ENCODE measurements around the gene ACOT8.

ACOT8 gene

DNA sequence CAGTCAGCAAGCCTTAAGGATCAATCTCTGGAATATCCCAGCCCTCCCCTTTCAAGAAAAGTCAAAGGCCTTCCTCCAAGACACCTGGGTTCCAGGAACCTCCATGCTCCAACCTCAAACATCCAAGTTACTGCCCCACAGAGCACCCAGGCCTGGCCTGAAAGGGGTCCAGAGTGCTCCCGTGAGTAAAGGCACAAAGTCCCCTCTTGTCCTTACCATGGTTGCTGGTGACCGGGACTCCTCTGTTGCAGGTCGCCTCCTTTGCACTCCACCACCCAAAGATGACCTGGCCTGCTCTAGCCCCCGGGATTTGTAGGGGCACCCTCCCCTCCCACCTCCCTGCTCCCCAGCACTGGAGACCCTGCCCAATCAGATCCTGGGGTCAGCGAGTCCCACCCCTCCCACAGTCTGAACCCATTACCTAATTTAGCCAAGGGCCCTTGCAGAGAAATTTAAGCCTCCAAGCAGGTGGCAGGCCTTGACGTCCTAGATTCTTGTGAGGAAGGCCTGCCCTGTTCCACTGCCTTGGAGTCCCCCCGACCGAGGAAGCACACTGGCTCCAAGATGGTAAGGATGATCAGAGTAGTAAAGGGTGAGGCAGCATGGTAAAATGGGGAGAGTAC is 30.1 kb downstream of the ACOT8 start, which contains the start of gene TNNC2:
TSS of gene TNNC2 (minus strand) at position 283 of the 623 bp plus-strand sequence. CDS start at position 219, 64 bp downstream.
- no peak within 1 kb of the TSS for H3K4me3 ChIP-seq (ENCODE audit: low read depth, low read length)
- TF ChIP-seq, protein P1, sequence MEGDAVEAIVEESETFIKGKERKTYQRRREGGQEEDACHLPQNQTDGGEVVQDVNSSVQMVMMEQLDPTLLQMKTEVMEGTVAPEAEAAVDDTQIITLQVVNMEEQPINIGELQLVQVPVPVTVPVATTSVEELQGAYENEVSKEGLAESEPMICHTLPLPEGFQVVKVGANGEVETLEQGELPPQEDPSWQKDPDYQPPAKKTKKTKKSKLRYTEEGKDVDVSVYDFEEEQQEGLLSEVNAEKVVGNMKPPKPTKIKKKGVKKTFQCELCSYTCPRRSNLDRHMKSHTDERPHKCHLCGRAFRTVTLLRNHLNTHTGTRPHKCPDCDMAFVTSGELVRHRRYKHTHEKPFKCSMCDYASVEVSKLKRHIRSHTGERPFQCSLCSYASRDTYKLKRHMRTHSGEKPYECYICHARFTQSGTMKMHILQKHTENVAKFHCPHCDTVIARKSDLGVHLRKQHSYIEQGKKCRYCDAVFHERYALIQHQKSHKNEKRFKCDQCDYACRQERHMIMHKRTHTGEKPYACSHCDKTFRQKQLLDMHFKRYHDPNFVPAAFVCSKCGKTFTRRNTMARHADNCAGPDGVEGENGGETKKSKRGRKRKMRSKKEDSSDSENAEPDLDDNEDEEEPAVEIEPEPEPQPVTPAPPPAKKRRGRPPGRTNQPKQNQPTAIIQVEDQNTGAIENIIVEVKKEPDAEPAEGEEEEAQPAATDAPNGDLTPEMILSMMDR (IDR thresholded peaks at IDR 0.05; ENCODE audit: low read depth, low read length, missing control alignments), result no peak
- DNase-seq (ENCODE audit: low read depth), result no peak

DNA sequence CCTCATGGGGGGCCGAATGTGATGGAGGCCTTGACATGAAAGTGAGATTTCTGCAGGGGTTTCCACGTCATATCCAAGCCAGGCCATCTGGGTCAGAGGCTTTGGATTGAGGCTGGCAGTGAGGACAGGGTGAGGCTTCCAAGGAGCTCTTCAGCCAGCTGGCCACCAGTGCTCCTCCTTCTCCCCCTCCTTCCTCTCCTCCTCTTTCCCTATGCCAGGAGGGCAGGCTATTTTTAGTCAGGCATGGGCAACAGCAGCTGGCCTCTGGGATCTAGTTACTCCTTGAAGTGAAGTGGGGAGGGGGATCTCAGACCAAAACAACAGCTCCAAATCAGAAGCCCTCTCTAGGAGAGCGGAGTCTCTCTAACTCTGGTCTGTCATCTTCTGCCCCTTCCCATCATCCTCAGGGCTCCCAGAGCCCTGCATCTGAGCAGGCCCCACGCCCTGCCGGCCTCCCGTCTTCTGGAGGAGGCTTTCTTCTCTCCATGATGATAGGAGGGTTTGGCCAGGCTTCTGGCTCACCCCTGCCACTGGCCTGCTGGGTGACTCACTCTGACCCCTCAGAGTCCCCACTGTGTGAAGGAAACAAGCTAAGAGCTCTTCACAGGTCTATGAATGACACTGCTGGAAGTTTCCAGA is 30.7 kb downstream of the ACOT8 start:
- no peak for DNase-seq (ENCODE audit: low read depth)
- TF ChIP-seq, protein P1 (IDR thresholded peaks at IDR 0.05; ENCODE audit: low read depth, low read length, missing control alignments), result no peak

DNA sequence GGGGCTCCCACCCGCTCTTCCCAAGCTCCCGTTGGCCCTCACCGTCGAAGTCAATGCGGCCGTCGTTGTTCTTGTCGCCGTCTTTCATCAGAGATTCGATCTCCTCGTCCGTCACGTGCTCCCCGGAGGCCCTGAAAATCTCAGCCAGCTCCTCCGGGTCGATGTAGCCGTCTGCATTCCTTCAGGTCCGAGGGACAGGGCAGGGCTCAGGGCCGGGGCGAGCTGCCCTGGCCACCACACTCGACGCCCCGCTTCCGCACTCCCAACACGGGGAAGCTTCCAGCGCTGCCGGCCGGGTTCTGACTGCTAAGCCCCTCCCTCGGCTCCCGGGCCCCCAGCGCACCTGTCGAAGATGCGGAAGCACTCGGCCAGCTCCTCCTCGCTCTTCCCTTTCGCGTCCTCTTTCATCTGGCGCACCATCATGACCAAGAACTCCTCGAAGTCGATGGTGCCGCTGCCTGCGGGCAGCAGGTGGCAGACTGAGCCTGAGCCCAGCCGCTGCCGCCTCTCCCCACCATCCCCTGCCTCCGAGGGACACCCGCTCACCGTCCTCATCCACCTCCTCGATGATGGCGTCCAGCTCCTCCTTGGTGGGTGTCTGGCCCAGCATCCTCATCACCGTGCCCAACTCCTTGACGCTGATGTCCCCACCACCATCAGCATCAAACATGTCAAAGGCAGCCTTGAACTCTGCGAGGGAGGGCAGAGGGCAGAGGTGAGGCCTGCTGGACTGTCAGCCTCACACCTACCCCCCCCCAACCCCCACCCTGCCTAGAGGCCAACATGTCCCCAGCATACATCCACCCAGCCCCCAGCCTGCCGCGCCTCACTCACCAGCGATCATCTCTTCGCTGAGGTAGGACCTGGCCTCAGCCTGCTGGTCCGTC is 33.0 kb downstream of the ACOT8 start:
- TF ChIP-seq, protein P1 (IDR thresholded peaks at IDR 0.05; ENCODE audit: low read depth, low read length, missing control alignments), result peak; percentile 54
- H3K4me3 ChIP-seq (ENCODE audit: low read depth, low read length), result peak overlapping the region; percentile 23
- DNase-seq (ENCODE audit: low read depth), result no peak

More for the DNA sequence above, 30.7 kb downstream of the ACOT8 start:
- H3K4me3 ChIP-seq (ENCODE audit: low read depth, low read length), result no peak overlapping the region

DNA sequence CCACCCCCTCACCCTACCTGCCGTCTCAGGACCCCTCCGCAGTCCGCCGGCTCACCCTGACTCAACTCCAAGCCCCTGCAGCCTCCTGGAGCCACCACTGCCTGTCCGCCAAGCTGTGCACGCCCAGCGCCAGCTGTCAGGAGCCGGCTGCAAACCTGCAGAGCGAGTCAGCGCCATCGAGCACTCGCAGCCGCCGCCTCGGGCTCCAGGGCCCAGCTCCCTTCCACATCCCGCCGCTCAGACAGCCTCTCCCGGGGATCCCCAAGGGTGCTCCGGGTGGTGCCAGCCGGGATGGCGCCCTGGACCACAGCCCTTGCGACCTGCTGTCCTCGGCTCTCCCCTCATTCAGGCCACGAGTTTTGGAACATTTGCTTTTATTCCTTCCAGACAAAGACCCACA is 34.3 kb downstream of the ACOT8 start:
- TF ChIP-seq, protein P1 (IDR thresholded peaks at IDR 0.05; ENCODE audit: low read depth, low read length, missing control alignments), result no peak
- DNase-seq (ENCODE audit: low read depth), result no peak
- H3K4me3 ChIP-seq (ENCODE audit: low read depth, low read length), result no peak overlapping the region

DNA sequence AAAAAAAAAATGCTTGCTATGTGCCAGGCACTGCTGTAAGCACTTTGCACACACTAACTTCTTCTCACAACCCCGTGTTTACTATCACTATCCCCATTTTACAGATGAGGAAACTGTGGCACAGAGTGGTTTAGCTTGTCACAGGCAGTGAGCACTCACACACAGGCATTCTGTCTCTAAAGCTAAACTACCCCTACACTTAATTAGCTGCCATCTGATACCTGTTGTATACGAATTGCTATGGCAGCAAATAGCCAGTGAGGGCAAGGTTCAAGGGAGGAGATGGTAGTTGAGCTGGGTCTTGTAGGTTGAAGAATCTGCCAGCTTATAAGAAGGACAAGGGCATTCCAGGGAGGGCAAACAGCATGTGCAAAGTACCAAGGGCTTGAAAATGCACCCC is 35.2 kb downstream of the ACOT8 start:
- TF ChIP-seq, protein P1 (IDR thresholded peaks at IDR 0.05; ENCODE audit: low read depth, low read length, missing control alignments), result no peak
- H3K4me3 ChIP-seq (ENCODE audit: low read depth, low read length), result no peak overlapping the region
- no peak for DNase-seq (ENCODE audit: low read depth)

DNA sequence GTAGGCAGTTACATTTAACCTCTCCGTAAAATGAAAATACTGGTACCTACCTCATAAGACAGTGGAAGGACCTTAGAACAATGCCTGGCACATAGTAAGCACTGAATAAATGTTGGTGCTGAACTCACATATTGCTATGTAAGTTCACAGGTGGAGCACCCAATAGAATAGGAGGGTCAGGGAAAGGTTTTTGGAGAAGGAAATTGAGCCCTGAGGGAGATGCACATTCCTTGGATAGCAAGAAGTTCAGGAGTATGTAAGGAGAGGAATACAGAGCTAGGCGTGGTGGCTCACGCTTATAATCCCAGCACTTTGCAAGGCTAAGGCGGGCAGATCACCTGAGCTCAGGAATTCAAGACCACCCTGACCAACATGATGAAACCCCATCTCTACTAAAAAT is 37.7 kb downstream of the ACOT8 start:
- TF ChIP-seq, protein P1 (IDR thresholded peaks at IDR 0.05; ENCODE audit: low read depth, low read length, missing control alignments), result no peak
- DNase-seq (ENCODE audit: low read depth), result no peak
- H3K4me3 ChIP-seq (ENCODE audit: low read depth, low read length), result no peak overlapping the region
